GM18520 (cell line): ENCODE measurements around the gene OR8B2.
"Not testable (repeated sequence)": the region's sequence is repeated elsewhere in the genome, so short reads cannot be mapped to it uniquely, and the experiment has no call there.

ENCODE experiments used
- ATAC-seq: cut with Tn5 transposase; IDR thresholded peaks from one replicate; pipeline ENCODE4 v1.9.1; 2021; ENCODE audit not compliant: unreplicated experiment

Gene OR8B2, protein sequence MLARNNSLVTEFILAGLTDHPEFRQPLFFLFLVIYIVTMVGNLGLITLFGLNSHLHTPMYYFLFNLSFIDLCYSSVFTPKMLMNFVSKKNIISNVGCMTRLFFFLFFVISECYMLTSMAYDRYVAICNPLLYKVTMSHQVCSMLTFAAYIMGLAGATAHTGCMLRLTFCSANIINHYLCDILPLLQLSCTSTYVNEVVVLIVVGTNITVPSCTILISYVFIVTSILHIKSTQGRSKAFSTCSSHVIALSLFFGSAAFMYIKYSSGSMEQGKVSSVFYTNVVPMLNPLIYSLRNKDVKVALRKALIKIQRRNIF

DNA sequence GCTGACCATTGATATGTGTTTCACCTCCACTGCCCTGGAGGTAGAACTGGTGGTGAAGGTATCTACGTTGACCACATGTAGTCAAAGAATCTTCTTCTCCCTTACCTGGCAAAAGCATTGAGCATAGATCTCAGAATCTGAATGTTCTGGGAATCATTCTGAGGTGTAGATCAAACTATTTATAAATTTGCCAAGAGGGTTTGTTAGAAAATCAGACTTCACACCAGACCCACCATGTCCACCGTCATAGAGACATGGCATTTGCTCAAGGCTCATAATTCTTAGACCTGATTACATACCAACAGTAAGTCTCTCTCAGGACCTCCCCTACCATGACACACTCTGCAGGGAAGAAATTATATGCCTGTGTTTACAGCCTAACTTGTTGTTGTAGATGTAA, at the start of gene OR8B2:
Gene OR8B2, minus strand, starts transcription at position 101 of the 400 bp plus-strand sequence. CDS start 1,156 bp downstream, outside the sequence.
- no peak for ATAC-seq

DNA sequence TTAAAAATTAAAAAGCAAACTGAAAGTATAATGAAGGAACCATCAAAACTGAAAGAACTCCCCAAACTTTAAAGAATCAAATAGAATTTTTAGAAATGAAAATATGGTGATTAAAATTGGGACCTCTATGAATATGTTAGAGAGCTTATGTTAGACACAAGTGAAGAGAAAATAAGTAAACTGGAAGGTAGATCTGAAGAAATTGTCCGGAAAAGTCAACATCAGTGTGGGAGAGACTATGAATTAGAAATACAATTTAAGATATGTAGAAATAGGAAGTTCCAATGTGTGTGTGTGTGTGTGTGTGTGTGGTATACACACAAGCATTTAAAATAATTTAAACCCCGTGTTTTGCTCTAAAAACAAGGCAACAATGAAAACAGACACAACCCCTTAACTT, 45.3 kb upstream of the OR8B2 start:
- no peak for ATAC-seq

DNA sequence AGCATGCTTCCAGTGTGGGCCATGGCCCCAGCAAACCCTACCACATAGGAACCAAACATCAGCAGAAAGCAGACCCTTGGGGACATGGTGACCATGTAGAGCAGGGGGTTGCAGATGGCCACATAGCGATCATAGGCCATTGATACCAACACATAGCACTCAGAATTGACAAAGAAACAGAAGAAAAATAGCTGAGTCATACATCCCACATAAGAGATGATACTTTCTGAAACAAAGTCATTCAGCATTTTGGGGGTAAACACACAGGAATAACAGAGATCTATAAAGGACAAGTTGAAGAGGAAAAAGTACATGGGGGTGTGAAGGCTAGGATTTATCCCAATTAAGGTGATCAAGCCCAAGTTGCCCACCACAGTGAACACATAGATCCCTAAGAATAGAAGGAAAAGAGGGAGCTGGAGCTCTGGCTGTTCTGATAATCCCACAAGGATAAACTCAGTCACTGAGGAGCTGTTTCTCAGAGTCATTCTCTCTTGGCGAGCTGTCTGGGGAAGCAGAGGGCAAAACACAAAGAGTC, 40.2 kb upstream of the OR8B2 start, which contains the start of gene OR8B4:
Gene OR8B4, minus strand, starts transcription at position 488 of the 538 bp plus-strand sequence. Its CDS starts 0 bp downstream, at position 488.
- ATAC-seq = no peak

DNA sequence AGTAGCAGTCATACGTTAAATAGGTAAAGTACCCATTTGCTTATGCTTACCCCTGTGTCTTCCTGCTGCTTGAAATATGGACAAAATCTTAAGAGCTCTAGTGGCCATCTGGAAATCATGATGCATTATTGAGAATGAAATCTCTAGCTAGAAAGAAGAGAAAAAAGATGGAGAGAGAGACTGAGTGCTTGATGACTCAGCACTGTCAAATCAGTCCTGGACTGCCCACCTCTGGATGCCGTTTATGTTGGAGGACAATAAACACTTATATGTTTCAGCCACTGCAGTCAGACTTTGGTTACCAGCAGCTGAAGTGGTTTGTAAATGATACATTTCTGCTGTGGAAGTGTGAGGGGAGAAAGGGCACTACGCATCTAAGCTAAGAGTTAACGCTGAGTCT, 36.7 kb upstream of the OR8B2 start:
- no peak for ATAC-seq

DNA sequence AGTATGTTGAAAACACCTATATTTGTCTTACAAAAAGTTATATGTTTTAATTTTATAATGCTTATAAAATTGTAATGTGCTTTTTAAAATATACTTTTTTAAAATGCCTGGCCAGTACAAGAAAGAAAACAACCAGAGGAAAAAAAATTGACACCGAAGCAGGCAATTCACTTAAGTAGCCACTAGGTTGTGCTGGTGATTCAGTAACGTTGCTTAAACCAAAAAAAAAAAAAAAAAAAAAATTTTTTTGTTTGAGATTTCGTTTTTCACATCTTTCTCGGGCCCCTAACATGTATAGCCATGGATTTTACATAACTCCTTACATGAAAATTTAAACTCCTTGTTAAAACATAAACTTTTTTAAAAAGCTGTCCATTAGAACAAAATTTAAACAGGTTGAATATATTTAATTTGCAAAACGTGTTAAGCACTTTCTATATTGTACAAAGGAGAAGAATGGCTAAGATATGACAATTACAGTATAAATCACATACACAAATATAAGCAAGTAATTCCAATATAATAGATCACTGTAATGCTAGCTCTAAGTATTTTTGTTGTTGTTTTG, 31.1 kb upstream of the OR8B2 start:
- no peak for ATAC-seq

DNA sequence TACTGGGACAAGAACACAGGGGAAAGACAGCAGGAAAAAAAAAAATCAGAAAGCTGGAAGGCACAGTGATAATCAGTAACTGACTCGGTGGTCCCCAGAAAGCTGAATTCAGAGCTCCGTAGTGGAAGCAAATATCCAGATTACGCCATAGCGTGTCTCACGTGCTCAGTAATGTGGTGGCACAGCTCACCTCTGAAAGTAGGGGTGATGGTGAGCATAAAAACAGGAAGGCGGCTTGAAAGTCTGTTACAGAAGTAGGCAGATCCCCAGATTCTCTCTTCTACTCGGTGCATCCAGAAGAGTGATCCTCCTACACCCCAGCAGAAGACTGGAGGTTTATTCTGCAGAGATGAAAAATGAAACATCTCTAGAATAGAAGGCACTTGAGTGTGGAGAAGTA, 25.6 kb upstream of the OR8B2 start:
- no peak for ATAC-seq

DNA sequence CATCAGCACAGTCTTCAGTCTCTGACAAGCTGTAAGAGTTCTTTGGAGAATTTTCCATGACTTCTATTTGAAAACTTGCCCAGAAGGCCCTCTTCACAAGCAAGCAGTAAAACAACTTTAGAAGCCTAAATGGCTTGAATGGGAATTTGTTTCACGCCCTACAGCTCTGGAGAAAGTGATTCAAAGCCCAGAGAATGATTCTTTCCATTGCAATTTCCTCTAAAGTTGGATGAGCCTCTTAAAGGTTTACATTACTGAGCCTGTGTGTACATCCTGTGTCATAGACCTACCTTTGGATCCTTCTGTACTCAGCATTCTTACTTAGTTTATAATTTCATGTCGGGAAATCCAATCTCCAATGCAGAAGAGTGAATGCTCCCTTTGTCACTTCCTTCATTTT, 21.3 kb upstream of the OR8B2 start:
- ATAC-seq = no peak

DNA sequence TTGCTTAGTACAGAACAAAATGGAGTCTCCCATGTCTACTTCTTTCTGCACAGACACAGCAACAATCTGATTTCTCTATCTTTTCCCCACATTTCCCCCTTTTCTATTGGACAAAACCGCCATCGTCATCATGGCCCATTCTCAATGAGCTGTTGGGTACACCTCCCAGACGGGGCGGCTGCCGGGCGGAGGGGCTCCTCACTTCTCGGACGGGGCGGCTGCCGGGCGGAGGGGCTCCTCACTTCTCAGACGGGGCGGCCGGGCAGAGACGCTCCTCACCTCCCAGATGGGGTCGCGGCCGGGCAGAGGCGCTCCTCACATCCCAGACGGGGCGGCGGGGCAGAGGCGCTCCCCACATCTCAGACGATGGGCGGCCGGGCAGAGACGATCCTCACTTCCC, 18.9 kb upstream of the OR8B2 start:
- not testable (repeated sequence) for ATAC-seq

DNA sequence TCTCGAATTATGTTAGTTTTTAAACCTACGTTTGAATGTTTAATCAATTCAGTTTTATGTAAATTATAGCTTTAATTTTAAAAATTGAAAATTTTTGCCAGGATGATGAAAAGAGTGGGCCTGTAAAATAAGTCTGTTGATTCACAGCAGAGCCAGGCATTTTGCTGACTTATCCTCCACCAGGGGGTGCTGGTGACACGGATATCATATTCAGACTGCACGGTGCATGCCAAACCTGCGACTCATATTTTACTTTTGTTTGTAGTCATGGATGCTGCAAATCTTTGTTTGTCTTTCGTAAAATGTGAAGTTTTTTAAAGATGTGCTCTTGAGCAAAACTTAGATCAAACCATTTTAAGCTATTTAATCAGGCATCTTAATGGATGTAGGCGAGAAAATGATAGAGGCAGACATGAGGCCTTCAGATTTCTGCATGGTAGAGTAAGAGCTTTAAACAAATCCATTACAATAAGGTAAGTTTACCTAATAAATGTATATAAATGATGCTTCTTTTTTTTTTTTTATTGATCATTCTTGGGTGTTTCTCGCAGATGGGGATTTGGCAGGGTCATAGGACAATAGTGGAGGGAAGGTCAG, 18.1 kb upstream of the OR8B2 start:
- ATAC-seq = peak; percentile 70

DNA sequence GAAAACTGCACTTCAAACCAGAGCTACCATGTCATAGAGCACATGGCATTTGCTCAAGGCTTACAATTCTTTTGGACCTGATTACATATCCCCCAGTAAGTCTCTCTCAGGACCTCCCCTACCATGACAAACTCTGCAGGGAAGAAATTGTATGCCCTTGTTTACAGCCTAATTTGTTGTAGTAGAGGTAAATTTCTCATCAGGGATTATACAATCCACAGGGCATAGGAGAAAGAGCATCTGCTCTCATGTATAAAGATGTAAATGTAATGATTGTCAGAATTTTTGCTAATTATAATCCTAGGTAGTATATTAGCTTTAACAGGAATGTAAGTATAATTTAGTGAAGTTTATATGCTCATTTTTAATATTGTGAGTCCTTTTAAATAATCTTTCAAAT, 14.6 kb upstream of the OR8B2 start, which contains the start of gene OR8B3:
Gene OR8B3, minus strand, starts transcription at position 101 of the 400 bp plus-strand sequence. CDS start 1,673 bp downstream, outside the sequence.
- ATAC-seq = no peak

DNA sequence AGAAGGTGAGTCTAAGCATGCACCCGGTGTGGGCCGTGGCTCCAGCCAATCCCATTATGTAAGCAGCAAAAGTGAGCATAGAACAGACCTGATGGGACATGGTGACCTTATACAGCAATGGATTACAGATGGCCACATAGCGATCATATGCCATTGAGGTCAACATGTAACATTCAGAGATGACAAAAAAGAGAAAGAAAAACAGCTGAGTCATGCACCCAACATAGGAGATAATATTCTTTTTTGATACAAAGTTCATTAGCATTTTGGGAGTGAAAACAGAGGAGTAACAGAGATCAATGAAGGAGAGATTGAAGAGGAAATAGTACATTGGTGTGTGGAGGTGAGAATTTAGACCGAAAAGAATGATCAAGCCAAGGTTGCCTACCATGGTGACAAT, 12.5 kb upstream of the OR8B2 start:
- ATAC-seq = not testable (repeated sequence)

DNA sequence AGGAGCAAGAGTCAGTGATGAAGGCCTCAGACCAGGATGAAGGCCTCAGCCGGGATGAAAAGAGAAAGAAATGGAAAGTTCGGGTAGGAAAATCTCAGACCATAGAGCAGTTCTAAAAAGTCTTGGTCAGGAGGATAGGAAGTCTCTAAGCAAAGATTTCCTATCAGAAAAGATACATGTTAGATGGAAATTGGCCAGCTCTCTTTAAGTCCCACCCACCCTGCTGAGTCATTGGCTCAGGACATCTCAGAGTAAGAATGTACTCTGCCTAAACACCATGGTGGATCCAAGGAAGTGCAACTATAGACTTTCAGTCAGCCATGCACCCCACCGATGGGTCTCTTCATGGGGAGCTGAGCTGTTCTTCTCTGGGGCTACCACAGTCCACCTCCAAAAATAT, 10.1 kb upstream of the OR8B2 start:
- no peak for ATAC-seq

DNA sequence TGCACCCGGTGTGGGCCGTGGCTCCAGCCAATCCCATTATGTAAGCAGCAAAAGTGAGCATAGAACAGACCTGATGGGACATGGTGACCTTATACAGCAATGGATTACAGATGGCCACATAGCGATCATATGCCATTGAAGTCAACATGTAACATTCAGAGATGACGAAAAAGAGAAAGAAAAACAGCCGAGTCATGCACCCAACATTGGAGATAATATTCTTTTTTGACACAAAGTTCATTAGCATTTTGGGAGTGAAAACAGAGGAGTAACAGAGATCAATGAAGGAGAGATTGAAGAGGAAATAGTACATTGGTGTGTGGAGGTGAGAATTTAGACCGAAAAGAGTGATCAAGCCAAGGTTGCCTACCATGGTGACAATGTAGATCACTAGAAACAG, 1.4 kb downstream of the OR8B2 start:
- not testable (repeated sequence) for ATAC-seq

DNA sequence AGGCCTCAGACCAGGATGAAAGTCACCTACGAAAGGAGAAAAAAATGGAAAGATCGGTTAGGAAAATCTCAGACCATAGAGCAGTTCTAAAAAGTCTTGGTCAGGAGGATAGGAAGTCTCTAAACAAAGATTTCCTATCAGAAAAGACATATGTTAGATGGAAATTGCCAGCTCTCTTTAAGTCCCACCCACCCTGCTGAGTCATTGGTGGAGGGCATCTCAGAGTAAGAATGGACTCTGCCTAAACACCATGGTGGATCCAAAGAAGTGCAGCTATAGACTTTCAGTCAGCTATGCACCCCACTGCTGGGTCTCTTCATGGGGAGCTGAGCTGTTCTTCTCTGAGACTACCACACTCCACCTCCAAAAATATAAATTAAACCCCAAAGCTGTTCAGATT, 3.7 kb downstream of the OR8B2 start:
- no peak for ATAC-seq

DNA sequence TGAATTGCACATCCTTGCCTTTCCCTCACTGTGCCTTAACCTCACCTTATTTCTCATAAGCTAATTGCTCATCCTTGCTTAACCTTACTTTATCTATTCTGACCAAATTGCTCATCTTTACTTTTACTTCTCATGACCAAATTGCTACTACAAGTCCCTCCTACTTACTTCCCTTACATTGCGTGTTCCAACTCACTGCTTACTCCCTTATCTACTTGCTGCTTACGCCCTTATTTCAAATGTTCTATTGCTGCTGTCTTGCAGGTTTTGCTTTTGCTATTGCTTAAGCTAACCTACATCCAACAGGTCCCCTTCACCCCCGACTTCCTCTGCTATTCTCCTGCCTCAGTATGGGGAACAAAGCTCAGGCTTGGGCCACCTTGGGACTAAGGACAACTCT, 8.0 kb downstream of the OR8B2 start:
- ATAC-seq = no peak

DNA sequence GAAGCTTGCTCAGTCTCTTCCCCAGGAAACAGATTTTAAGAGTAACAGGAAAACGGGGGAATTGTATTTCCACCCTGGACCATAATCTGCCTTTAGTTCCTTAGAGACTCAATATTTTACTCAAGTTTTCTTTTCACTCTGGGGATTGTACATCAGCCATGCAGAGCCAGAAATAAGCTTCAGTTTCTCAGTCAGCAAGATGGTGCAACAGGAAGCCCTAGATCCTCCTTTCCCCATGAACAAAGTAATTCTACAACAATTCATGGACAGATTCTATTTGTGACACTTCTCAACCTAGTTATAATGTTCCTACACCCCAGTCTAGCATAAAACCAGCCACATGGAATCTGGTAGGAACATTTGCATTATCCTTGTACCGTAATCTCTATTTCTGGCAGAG, 24.7 kb downstream of the OR8B2 start:
- ATAC-seq = no peak

DNA sequence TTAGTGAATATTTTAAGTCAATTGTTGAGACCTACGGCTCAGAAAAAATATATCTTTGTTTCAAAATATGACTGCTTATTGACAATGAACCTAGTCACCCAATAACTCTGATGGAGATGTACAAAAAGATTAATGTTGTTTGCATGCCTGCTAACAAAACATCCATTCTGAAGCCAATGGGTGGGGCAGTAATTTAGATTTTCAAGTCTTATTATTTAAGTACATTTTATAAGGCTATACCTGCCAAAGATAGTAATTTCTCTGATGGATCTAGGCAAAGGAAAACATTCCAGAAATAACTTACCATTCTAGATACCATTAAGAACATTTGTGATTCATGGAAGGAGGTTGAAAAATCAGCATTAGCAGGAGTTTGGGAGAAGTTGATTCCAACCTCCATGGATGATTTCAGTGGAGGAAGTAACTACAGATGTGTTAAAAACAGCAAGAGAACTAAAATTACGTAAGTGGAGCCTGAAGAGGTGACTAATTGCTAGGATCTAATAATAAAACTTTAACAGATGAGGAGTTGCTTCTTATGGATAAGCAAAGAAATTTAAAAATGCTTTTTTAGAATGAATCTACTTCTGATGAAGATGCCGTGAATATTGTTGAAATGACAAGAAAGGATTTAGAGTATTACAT, 37.9 kb downstream of the OR8B2 start:
- no peak for ATAC-seq

DNA sequence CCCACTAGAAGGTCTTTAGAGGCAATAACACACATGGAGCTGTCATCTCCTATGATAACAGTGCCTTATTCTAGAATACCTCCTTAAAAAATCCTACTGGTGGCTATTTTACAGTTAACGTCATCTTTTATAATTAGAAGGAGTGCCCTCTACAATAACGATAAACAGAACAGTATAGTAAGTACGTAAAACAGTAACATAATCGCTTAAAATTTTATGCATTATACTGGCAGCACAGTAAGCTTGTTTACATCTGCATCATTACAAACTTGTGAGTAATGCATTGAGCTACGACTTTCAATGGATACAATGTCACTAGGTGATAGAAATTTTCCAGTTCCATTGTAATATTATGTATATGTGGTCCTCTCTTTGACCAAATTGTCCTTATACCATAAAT, 40.0 kb downstream of the OR8B2 start:
- no peak for ATAC-seq

DNA sequence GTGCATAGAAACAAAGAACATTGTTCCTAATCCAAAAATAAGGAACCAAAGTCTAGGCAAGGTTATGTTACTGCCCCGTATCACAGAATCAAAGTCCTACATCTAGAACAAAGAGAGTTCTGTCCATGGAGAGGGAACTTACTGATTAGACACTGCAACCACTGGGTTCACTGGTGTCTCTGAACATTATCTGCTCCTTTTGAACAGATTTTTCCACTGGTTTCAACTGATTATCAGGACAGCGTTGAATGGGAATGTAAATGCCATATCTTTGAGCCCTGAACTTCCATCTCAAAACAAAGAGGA, 44.2 kb downstream of the OR8B2 start:
- no peak for ATAC-seq

DNA sequence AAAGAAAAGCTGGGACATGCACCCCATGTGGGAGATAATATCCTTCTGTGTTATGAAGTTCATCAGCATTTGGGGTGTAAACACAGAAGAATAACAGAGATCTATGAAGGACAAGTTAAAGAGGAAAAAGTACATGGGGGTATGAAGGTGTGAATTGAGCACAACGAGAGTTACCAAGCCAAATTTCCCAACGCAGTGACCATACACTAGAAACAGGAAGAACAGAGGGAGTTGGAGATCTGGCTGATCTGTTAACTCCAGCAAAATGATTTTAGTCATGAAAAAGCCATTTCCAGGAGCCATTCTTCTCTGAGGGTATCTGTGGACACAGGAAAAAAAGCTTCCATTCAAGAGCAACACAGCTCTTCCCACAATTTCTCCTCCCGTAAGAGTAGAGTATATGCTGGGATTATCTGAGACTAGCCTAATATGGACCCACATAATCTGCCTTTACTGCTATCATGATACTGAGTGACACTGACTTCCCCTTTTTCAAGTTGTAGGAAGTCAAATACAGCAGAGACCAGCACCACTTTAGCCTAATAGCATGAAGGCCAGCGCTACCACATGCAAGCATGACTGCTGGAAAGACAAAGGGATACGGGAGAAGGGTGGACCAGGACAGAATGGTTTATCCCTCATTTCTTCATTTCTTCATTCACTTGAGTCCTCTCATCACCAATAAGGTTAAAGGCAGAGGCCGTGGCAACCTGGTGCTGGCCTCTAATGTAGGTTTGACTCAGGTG, 44.7 kb downstream of the OR8B2 start:
- ATAC-seq = no peak
